ENCODE results near the gene PPP2R5E. TPM values are rescaled to one million over a fixed set of nuclear protein-coding genes. Genes with fewer than 3 reads are reported as not detected.

PPP2R5E gene
- total and polyA plus RNA-seq, 10 of the 15 experiments (the other 5 are each of a cell fraction or from before 2014, with no cell fraction given) = 11.4 to 56.2 (median 22.7) TPM

- ChIA-PET CTCF (interaction anchor here (2.9 kb wide), 1 partner anchor 157 kb away, joined by 31 read pairs; no protein-coding TSS in a partner anchor), POLR2A (no interaction called here), SMC1A (ENCODE audit: uncharacterized antibody, unreplicated experiment) (interaction anchor here (2.5 to 2.9 kb wide), 2 partner anchors 69 to 157 kb away, joined by 22 to 28 read pairs; no protein-coding TSS in a partner anchor), RAD21 (ENCODE audit: unreplicated experiment) (interaction anchor here (1.6 to 5.1 kb wide), 2 partner anchors 156 kb away, joined by 5 to 64 read pairs; no protein-coding TSS in a partner anchor)
- Histone ChIP-seq H3K27ac (ENCODE audit: control insufficient read depth, insufficient read depth) (no peak overlapping the region), H3K4me3 (no peak overlapping the region), H3K9ac (ENCODE audit: control insufficient read depth, insufficient read depth, low read length) (no peak overlapping the region), H3K27me3 (replicated peaks in 1 of 2; ENCODE audit: control insufficient read depth in 2 of 2, insufficient read depth in 2 of 2, low read length in 1 of 2) (no peaks in the 10 kb centered on the region), H3K36me3 (ENCODE audit: control insufficient read depth in 2 of 2, insufficient read depth in 2 of 2, low read length in 1 of 2) (no peaks in the 10 kb centered on the region), H3K79me2 (ENCODE audit: control insufficient read depth, insufficient read depth, low read length) (peaks cover 33% of the 10 kb centered on the region), H3K4me1 (ENCODE audit: control insufficient read depth, insufficient read depth, low read length) (no peaks in the 10 kb centered on the region), H3K4me2 (ENCODE audit: control insufficient read depth, insufficient read depth) (no peak overlapping the region), H4K20me1 (ENCODE audit: control insufficient read depth, insufficient read depth) (no peaks in the 10 kb centered on the region), H3K9me3 (replicated peaks; ENCODE audit: control insufficient read depth, insufficient read depth, low read length) (no peaks in the 10 kb centered on the region), H2AFZ (ENCODE audit: control insufficient read depth, low read depth, low read length) (no peak overlapping the region)
- WGBS (ENCODE audit: insufficient coverage, insufficient replicate concordance, low lambda C conversion rate, missing lambda C conversion rate) = 98% methylated on average over 3 of the region's 3 CpGs
- no peak for FAIRE-seq
- TF ChIP-seq USF1 (IDR thresholded peaks at IDR 0.05; ENCODE audit: borderline replicate concordance, extremely low read length, insufficient read depth, low read depth, low read length) = no peak
- no peak for TF ChIP-seq SMAD1 (IDR thresholded peaks at IDR 0.05; ENCODE audit: low read depth, partially characterized antibody)
- TF ChIP-seq SUPT20H (IDR thresholded peaks at IDR 0.05; ENCODE audit: borderline replicate concordance, control insufficient read depth, low read depth, low read length) = no peak
- in situ Hi-C loops (cut with MboI) = no loop called here
- ATAC-seq = no peak
- no peak for DNase-seq (ENCODE audit: low read depth, low spot score)
- BruUV-seq (replicated peaks) = no TSS peak
- intact Hi-C loops (cut with micrococcal nuclease; ENCODE audit: unreplicated experiment) = loop anchor here (10.0 kb wide), 1 partner anchor 131 kb away; no protein-coding TSS in a partner anchor
These were observed 2.3 kb upstream of the PPP2R5E start for GRCh38 chr14:63545431-63545830.

Data from GM12878 (cell line).